Measurements from ENCODE around the gene SORD.

Gene SORD

DNA sequence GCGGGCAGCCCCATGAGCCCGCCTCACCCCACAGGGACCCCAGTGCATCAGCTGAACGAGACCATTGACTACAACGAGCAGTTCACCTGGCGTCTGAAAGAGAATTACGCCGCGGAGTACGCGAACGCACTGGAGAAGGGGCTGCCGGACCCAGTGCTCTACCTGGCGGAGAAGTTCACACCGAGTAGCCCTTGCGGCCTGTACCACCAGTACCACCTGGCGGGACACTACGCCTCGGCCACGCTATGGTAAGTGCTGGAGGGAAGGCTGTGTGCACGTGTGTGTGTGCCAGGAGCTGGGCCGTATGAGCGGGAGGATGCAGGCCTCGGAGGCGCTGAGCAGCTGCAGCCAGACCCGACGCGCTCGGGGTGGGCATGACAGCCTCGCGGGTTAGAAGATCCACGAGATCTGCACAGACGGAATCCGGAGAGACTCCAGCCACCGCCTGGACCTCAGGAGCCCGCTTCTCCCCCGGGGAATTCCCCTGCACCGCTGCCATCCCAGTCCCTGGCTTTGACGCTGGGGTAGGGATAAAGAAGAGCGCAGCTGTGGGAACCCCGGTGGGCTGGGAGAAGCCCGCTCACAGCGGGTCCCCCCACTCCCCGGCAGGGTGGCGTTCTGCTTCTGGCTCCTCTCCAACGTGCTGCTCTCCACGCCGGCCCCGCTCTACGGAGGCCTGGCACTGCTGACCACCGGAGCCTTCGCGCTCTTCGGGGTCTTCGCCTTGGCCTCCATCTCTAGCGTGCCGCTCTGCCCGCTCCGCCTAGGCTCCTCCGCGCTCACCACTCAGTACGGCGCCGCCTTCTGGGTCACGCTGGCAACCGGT, 93.7 kb downstream of the SORD start:
- DNase-seq (ENCODE audit: low read depth in 2 of 2), result no peak

DNA sequence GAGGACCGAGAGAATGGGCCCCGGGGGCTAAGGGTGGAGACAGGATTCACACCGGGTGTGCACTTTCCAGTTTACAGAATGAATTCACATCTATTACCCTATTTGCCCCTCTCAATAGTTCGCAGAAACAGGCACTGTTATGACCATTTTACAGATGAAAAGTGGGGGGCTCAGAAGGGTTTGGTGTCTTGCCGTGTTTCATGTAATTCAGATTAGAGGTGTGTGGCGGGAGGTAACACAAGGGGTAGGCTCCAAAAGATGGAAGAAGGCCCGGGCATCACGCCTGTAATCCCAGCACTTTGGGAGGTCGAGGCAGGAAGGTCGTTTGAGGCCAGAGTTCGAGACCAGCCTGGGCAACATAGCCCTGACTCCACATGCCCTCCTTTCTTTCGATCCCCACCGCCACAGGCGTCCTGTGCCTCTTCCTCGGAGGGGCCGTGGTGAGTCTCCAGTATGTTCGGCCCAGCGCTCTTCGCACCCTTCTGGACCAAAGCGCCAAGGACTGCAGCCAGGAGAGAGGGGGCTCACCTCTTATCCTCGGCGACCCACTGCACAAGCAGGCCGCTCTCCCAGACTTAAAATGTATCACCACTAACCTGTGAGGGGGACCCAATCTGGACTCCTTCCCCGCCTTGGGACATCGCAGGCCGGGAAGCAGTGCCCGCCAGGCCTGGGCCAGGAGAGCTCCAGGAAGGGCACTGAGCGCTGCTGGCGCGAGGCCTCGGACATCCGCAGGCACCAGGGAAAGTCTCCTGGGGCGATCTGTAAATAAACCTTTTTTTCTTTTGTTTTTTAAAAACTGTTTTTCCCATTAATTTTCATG, 94.5 kb downstream of the SORD start:
- no peak for DNase-seq (ENCODE audit: low read depth in 2 of 2)

DNA sequence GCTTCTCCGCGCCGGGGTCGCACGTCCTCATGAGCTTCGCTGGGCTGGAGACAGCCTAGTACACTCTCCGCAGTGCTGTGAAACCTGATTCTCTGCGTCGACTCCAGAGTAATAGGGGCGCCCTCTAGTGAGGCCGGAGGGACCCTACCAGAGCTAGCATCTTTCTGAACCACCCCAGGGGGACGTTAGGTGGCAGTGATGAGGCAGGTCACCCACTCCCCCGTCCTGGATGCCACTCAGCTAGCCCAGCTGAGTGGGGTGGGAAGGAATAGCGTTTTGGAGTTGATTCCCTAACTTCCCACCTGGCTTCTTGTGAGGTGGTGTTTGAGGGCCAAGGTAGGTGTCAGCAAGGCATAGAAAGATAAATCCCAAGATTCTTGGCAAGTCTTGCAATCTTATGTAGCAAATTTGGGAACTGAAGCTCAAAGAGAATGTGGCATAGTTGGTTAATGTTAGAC, 95.2 kb downstream of the SORD start:
- DNase-seq (ENCODE audit: low read depth in 2 of 2), result peak; percentile 73 to 78

DNA sequence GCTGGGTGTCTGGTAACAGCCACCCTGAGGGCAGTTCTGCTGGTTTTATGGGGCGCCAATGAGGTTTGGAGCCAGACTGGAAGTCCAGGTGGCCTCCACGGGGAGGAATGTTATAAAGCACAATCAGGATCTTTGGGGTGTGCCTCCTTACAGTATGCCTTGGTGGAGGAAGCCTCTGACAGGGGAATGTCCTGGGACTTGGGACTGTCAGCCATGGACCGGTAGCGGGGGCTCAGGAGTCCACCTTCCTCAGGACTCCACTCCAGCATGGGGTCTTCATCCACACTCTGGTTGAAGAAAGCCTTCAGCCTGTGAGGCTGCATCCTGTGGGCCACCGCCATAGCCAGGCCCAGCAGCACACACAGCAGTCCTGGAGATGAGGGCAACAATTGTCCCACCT, 96.0 kb downstream of the SORD start:
- DNase-seq (ENCODE audit: low read depth in 2 of 2), result no peak

DNA sequence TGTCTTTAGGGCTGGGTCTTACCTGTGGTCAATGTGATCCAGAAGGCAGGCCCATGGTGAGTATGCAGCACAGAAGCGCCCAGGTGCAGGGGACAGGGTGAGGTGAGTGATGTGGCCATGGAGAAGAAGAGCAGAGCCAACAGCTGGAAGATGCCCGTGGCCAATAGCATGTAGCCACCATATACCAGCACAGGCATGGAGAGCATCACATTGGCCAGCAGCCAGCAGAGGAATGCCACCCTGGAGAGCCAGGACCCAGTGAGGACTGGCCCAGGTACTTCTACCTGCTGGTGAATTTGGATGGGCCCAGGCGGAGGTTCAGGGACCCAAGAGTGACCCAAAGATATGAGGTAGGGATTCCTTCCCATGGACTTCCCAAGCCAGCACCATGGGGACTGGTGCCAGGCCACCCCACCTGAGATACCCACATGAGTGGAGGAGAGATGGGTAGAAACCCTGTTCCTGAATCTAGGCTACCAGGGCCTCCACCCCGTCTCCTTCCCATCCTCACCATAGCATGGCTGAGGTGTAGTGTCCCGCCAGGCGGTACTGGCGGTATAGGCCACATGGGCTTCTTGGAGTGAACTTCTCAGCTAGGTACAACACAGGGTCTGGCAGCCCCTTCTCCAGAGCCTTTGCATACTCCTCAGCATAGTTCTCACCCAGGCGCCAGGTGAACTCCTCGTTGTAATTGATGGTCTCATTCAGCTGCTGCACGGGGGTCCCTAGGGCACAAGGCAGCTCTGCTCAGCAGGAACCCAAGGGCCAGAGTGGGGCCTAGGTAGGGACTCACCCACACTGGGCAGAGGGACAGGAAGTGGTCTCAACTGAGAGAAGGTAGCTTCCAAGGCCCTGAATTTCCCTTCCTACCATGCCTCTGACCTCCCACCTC, 97.3 kb downstream of the SORD start:
- no peak for DNase-seq (ENCODE audit: low read depth in 2 of 2)

DNA sequence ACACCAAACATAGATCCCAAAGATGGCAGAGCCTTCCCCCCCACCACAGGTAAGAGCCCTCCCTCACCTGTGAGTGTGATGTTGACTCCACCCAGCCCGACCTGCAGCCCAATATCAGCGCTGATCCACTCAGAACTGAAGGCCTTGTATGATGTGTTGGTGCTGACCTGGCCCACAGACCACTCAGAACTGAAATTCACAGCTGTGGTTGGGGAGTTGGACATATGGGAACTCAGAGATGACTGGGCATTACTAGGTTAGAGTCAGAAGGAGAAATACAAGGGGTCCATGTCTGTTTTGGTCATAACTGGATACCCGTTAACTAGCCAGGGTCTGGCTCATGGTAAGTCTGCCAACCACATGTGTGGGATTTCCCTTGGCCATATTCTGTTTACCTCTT, 98.0 kb downstream of the SORD start:
- DNase-seq (ENCODE audit: low read depth in 2 of 2), result no peak

DNA sequence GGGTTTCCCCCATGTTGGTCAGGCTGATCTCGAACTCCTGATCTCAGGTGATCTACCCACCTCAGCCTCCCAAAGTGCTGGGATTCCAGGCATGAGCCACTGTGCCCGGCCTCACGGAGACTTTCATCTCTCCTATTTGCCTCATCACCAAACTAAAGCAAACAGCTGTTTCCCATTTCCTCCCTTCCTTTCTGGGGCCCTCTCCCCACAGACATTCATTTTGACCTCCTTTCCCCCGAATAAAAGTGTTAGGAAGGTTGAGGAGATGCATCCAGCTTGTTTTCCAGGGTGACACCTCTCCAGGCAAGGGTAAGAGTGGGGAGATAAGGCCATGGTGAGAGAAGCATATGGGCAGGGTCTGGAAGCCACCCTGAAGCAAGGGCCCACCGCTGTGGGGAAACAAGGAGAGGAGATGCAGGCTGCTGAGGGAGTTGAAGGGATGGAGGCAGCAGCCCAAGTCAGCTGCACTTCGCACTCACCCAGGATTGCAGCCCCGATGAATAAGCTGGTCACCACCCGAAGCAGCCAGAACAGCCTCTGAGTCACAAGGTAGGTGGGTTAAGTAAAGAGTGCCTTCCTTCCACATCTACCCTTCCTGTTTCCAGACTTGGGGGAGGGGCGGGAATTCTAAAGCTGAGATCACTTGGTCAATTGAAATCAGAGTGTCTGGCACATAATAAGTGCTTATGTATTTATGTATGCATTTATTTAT, 98.9 kb downstream of the SORD start:
- no peak for DNase-seq (ENCODE audit: low read depth in 2 of 2)

DNA sequence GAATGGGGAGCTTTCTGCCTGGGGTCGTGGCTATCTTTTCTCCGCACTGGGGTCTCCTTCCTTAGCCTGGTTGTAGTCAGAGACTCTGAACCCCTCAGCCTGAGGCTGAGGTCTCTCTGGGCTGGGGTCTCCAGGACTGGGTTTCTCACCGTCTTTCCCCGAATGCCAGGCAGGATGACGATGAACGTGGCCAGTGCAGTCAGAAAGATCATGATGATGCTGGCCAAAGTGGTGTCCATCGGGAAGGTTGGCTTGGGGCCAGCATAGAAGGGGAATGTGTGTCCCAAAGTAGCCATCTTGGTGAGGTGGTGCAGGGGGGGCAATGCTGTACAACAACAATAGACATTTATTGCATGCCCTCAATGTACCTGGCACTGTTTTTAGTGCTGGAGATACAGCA, 99.7 kb downstream of the SORD start:
- DNase-seq (ENCODE audit: low read depth in 2 of 2), result no peak

DNA sequence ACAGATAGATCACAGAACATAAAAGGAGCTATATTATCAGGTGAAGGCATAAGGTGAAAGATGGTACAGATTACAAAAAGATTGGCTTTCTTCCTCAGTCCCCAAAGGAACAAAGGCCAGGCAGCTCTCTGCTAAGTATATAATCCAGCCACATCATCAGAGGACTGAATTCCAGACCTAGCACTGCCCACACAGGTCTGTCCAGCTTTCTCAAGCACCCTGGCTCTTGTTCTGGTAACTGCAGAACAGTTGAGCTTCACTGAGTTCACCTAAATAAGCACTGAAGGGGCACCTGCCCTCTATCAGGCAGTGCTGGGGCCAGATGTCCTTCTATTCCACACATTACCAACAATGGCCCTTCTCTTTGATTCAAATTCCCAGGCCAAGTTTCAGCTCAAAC, 100.4 kb downstream of the SORD start:
- DNase-seq (ENCODE audit: low read depth in 2 of 2), result no peak

DNA sequence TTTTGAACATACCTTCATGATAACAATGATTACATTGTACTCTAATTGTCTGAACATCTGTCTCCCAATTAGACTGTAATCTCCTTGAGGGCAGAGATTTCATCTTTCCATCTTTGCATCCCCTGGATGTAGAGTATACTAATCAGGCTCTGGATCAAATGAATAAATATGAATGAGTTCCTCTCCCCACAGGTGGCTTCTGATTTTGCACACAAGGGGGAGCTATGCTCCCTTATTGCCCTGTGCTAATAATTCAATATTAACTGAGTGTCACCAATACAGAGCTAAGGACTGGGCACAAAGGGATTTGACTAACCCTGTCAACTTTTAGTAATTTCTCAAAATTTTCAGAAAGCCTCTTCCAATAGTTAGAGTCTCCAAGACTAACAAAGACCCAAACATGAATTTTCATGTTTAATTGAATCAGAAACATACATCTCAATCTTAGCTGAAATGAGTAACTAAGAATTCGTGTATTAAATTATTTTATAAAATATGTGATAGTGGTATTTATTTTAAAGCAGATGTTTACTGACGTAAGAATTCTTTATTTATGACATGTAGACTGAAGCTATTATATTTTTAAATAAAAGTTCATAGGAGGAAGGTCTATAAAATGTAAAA, 103.7 kb downstream of the SORD start:
- DNase-seq (ENCODE audit: low read depth in 2 of 2), result peak in 1 of 2 donors; percentile 32

All from stimulated activated CD4-positive, alpha-beta T cell treated with anti-CD3 and anti-CD28 coated beads, Interleukin-1b, Interleukin-23, amount 100 ng/mL, for 4 hours (primary cell).